ENCODE measurements around the gene SNX19. TPM values are rescaled to one million over a fixed set of nuclear protein-coding genes. Genes with fewer than 3 reads are reported as not detected.

SNX19 gene
- total RNA-seq, 4 donors from 2014 or later: 119 to 164 (median 145) TPM

GRCh38 chr11:130830566-130830965 is 85.7 kb downstream of the SNX19 start:
- TF ChIP-seq, protein P1, sequence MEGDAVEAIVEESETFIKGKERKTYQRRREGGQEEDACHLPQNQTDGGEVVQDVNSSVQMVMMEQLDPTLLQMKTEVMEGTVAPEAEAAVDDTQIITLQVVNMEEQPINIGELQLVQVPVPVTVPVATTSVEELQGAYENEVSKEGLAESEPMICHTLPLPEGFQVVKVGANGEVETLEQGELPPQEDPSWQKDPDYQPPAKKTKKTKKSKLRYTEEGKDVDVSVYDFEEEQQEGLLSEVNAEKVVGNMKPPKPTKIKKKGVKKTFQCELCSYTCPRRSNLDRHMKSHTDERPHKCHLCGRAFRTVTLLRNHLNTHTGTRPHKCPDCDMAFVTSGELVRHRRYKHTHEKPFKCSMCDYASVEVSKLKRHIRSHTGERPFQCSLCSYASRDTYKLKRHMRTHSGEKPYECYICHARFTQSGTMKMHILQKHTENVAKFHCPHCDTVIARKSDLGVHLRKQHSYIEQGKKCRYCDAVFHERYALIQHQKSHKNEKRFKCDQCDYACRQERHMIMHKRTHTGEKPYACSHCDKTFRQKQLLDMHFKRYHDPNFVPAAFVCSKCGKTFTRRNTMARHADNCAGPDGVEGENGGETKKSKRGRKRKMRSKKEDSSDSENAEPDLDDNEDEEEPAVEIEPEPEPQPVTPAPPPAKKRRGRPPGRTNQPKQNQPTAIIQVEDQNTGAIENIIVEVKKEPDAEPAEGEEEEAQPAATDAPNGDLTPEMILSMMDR (IDR thresholded peaks at IDR 0.05): no peak
- no peak for TF ChIP-seq POLR2A (IDR thresholded peaks at IDR 0.05)
- DNase-seq: no peak

GRCh38 chr11:130829920-130830511 is 86.3 kb downstream of the SNX19 start:
- no peak for DNase-seq
- Histone ChIP-seq H3K27me3 (no peaks in the 10 kb centered on the region), H3K9me3 (no peaks in the 10 kb centered on the region), H3K4me3 (no peak overlapping the region), H3K27ac (no peak overlapping the region), H3K36me3 (no peaks in the 10 kb centered on the region), H3K4me1 (no peaks in the 10 kb centered on the region)
- TF ChIP-seq, protein P1 (IDR thresholded peaks at IDR 0.05): no peak
- no peak for TF ChIP-seq POLR2A (IDR thresholded peaks at IDR 0.05)

More at GRCh38 chr11:130830566-130830965, 85.7 kb downstream of the SNX19 start:
- no peak overlapping the region for H3K27ac ChIP-seq
- no peaks in the 10 kb centered on the region for H3K36me3 ChIP-seq
- no peaks in the 10 kb centered on the region for H3K27me3 ChIP-seq
- no peaks in the 10 kb centered on the region for H3K9me3 ChIP-seq
- no peak overlapping the region for H3K4me3 ChIP-seq
- H3K4me1 ChIP-seq: no peaks in the 10 kb centered on the region

GRCh38 chr11:130828741-130829140 is 87.5 kb downstream of the SNX19 start:
- no peaks in the 10 kb centered on the region for H3K9me3 ChIP-seq
- TF ChIP-seq, protein P1 (IDR thresholded peaks at IDR 0.05): no peak
- no peak for TF ChIP-seq POLR2A (IDR thresholded peaks at IDR 0.05)
- no peaks in the 10 kb centered on the region for H3K4me1 ChIP-seq
- H3K27me3 ChIP-seq: no peaks in the 10 kb centered on the region
- no peak overlapping the region for H3K4me3 ChIP-seq
- no peak overlapping the region for H3K27ac ChIP-seq
- DNase-seq: no peak
- no peaks in the 10 kb centered on the region for H3K36me3 ChIP-seq

- no peaks in the 10 kb centered on the region for H3K4me1 ChIP-seq
- no peak for TF ChIP-seq POLR2A (IDR thresholded peaks at IDR 0.05)
- TF ChIP-seq, protein P1 (IDR thresholded peaks at IDR 0.05): peak in 3 of 6 experiments; percentile 30 to 43 (median 40)
- no peak overlapping the region for H3K4me3 ChIP-seq
- H3K36me3 ChIP-seq: no peaks in the 10 kb centered on the region
- no peaks in the 10 kb centered on the region for H3K9me3 ChIP-seq
- H3K27me3 ChIP-seq: no peaks in the 10 kb centered on the region
- H3K27ac ChIP-seq: no peak overlapping the region
- peak in 1 of 3 donors; percentile 56 for DNase-seq
These were observed 88.6 kb downstream of the SNX19 start for GRCh38 chr11:130827451-130828377.

DNA sequence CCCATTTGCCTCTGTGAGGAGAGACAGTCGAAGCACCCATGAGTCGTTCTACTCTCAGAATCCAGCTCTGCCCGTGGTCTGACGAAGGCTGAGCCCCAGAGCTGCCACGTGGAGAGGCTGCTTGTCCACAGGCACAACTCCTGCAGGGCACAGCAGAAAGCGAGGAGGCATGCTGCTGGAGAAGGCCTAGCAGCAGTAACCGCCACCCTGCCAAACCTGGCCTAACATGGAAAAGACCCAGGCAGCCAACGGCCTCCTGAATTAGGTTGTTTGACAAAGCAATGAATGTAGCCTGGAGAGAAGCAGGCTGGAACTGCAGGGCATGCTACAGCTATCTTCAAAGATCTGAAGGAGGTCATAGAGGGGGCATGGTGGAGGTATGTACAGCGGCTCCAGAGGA is 89.7 kb downstream of the SNX19 start:
- no peaks in the 10 kb centered on the region for H3K36me3 ChIP-seq
- no peak for DNase-seq
- no peaks in the 10 kb centered on the region for H3K27me3 ChIP-seq
- TF ChIP-seq POLR2A (IDR thresholded peaks at IDR 0.05): no peak
- H3K9me3 ChIP-seq: no peaks in the 10 kb centered on the region
- H3K4me3 ChIP-seq: no peak overlapping the region
- H3K27ac ChIP-seq: no peak overlapping the region
- no peaks in the 10 kb centered on the region for H3K4me1 ChIP-seq

DNA sequence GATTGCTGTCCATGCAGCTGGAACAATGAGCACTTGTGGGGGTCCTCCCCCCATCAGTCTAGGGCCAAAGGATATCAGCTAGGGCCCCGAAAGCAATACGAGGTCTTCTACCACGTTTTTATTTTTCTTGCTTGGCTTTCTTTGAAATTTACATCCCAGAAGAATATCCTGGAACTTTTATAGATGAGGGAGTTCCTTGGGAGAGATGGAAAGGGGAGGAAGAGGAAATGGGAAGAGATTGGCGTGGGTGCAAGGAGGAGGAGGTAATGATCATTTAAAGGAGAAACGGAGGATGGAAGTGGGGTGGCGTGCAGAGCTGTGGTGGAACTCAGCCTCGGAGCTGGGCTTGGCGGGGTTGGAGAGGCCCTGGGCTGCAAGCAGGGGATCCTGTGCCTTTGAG is 90.3 kb downstream of the SNX19 start:
- no peak for TF ChIP-seq POLR2A (IDR thresholded peaks at IDR 0.05)
- TF ChIP-seq, protein P1 (IDR thresholded peaks at IDR 0.05): no peak
- Histone ChIP-seq H3K27me3 (no peaks in the 10 kb centered on the region), H3K4me3 (no peak overlapping the region), H3K4me1 (no peaks in the 10 kb centered on the region), H3K36me3 (no peaks in the 10 kb centered on the region), H3K9me3 (no peaks in the 10 kb centered on the region), H3K27ac (no peak overlapping the region)
- no peak for DNase-seq

All from Peyer's patch (tissue), 4 donors.